WI38 (cell line): ENCODE results near the gene LMF1.

ENCODE experiments used
- H3K4me3 ChIP-seq: 2 replicates; pipeline ENCODE4 v1.5.1; 2011; ENCODE audit warnings: low read depth, mild to moderate bottlenecking, control low read depth, low read length
- TF ChIP-seq, protein P1 (sequence below): IDR thresholded peaks from 2 replicates; pipeline ENCODE4 v1.5.1; 2012; ENCODE audit warnings: low read depth, mild to moderate bottlenecking, control low read depth, low read length

Gene LMF1

DNA sequence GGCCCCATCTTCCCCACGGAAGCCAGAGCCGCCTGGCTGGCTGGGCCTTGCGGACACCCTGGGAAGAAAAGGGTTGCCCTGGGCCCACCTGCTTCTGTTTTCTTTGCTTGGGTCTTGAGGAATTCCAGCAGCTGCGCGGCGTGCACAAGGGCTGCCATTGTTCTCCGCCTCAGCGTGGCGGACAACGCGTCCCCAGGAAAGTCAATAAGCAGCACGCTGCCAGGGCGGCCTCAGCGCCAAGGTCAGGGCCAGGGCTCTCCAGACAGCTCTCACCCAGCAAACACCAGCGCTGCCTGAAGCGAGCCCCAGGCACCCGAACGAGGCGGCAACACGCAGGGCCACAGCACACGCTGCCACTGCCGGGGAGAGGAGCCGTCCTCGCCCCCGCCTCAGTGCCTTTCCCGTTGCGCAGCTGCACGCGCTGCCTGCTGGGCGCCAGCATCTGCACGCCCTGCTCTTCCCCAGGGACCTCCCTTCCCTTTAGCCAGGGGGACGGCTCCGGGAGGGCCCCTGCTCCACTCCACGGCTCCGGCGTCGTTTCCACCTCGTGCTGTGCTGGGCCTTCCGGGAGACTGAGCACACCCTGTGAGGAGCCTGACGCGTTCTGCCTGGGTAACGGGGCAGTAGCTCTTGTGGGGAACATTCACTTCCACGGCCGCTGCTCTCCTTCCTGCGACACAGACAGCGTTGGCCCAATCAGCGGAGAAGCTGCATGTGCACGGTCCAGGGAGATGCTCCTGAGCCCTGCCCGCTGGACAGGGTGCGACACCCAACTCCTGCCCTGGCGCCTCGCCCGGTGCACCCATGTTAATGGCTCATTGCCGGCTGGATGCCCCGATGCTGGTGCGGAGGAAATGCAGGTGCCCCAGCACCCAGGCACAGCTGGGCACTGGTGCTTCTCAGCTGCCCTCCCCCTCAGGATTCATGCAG is 57.8 kb downstream of the LMF1 start:
- TF ChIP-seq, protein P1, sequence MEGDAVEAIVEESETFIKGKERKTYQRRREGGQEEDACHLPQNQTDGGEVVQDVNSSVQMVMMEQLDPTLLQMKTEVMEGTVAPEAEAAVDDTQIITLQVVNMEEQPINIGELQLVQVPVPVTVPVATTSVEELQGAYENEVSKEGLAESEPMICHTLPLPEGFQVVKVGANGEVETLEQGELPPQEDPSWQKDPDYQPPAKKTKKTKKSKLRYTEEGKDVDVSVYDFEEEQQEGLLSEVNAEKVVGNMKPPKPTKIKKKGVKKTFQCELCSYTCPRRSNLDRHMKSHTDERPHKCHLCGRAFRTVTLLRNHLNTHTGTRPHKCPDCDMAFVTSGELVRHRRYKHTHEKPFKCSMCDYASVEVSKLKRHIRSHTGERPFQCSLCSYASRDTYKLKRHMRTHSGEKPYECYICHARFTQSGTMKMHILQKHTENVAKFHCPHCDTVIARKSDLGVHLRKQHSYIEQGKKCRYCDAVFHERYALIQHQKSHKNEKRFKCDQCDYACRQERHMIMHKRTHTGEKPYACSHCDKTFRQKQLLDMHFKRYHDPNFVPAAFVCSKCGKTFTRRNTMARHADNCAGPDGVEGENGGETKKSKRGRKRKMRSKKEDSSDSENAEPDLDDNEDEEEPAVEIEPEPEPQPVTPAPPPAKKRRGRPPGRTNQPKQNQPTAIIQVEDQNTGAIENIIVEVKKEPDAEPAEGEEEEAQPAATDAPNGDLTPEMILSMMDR: no peak

DNA sequence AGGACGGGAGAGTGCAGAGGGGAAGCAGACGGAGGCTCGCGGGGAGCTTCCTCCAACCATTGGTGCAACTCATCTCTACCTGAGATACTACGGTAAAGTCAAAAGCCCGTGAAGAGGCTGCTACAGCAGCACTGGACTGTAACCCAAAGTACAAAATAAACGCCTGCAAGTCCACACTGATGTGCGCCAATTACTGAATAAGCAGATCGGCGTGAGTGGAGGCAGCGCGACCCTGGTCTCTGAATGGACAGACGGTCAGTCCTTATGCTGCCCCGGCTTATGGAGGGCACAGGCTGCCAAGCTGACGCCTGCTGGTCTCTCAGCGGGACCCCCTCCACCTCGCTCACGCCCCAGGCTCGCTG is 58.5 kb downstream of the LMF1 start:
- TF ChIP-seq, protein P1: no peak
- H3K4me3 ChIP-seq: no peak overlapping the region

More for the DNA sequence above, 57.8 kb downstream of the LMF1 start:
- H3K4me3 ChIP-seq: no peak overlapping the region

DNA sequence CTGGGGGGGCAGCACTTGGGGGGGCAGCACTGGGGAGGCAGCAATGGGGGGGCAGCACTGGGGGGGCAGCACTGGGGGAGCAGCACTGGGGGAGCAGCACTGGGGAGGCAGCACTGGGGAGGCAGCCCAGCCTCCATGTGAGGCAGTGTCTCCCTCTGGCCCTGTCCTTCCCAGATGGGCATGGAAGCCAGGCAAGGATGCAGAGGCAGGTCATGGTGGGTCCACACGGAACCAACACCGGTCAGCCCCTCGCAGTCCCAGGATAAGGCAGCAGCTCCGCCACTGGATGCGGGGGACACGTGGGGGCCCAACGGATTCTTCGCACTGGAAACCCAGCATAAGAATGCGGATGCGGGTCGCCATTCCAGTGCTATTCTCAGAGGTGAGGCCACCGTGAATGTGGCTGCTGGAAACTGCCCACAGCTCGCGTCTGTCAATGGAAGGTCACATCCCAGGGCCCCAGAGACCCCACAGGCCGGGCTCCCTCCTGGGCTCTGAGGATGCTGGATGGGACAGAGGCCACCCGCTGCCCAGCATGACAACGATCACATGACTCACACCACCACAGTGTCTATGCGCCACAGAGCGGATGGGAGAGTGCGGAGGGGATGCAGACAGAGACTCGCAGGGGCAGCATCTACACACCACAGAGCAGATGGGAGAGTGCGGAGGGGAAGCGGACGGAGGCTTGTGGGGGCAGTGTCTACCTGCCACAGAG is 59.0 kb downstream of the LMF1 start:
- no peak overlapping the region for H3K4me3 ChIP-seq
- TF ChIP-seq, protein P1: no peak

DNA sequence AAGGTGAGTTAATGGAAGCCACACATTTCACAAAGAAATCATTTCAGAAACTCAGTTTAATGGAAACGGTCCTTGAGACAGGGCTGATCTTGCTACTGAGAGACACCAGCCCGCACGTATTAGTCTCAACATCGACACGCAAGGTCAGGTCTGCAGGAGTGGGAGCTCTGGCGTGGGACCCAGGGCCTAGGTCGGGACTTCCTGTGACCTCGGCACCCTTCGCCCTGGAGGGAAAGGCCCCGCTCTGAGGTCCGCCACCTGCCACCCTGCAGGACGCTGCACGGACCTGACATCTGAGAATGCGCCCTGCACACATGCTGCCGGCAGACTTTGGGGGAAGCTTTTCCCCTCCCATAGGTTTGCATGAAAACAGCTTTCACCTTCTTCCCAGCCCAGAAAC is 59.7 kb downstream of the LMF1 start:
- TF ChIP-seq, protein P1: no peak

DNA sequence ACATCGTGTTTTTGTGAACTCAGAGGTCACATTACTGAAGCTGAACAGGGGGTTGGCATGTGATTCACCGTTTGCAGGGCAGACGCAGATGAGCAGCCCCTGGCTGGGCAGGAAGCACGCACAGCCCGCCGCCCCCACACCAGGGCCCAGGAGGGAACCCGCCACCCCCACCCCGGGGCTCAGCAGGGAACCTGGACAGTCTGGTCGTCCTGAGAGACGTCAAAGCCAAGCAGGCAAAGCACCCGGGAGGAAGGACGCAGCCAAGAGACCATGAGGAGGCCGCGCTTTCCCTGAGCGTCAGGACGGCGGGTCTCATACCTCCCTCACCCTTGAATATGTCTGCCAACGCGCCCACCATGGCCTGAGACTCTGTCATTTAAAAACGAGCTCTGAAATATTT is 60.6 kb downstream of the LMF1 start:
- H3K4me3 ChIP-seq: no peak overlapping the region
- TF ChIP-seq, protein P1: no peak

More for the DNA sequence above, 59.7 kb downstream of the LMF1 start:
- no peak overlapping the region for H3K4me3 ChIP-seq

DNA sequence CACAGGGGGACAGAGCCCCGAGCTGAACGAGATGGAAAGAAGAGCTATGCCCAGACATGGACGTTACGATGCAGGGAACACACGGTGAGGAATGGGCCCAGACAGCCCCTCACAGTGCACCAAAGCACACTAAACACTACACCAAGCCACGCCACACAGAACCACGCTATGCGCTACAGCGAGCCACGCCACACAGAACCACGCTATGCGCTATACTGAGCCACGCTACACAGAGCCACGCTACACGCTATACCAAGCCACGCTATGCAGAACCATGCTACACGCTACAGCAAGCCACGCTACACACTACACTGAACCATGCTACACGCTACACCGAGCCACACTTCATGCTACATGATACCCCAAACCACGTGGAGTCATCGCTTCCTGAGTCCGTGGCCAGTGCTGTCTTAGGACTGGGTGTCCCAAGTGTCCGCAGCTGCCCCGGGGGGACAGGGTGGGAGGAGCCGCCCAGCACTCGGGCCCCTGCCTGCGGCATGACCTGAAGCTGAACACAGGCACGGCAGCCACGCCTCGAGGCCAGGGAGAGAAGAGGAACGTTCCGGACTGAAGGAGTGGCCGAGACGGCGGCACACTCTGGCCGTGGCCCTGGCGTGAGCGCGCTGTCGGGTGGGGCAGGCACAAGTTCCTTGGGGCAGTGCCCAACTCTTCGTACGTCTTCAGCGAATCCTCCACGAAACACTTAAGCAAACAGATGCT is 61.3 kb downstream of the LMF1 start:
- no peak overlapping the region for H3K4me3 ChIP-seq
- TF ChIP-seq, protein P1: no peak
